ENCODE measurements around the gene BEND5. TPM values are rescaled to one million over a fixed set of nuclear protein-coding genes. Genes with fewer than 3 reads are reported as not detected.
A peak's percentile ranks its signal among the peaks of the same experiment; 100 is the strongest.

The BEND5 gene
- total and polyA plus RNA-seq, 2 of the 13 experiments (the other 11 are each of a cell fraction or from before 2014, with no cell fraction given): 0.11 TPM; not detected in 1

GRCh38 chr1:48744032-48744431 lies 32.7 kb downstream of the BEND5 start:
- Histone ChIP-seq H3K9me3 (ENCODE audit: low read length) (no peaks in the 10 kb centered on the region), H3K79me2 (ENCODE audit: insufficient read depth, low read length) (no peaks in the 10 kb centered on the region), H3K4me2 (ENCODE audit: low read depth, low read length) (no peak overlapping the region), H3K4me1 (ENCODE audit: insufficient read depth, low read length) (peaks cover 33% of the 10 kb centered on the region), H2AFZ (ENCODE audit: low read length) (no peak overlapping the region), H3K4me3 (replicated peaks in 1 of 3; ENCODE audit: insufficient read depth in 1 of 3, low read depth in 2 of 3, low read length in 3 of 3) (no peak overlapping the region), H3K27ac (ENCODE audit: extremely low read length, insufficient read depth, low read length) (no peak overlapping the region), H3K27me3 (ENCODE audit: control insufficient read depth in 1 of 2, insufficient read depth in 2 of 2, low read length in 2 of 2) (no peaks in the 10 kb centered on the region), H3K36me3 (replicated peaks in 1 of 2; ENCODE audit: control insufficient read depth in 1 of 2, insufficient read depth in 2 of 2, low read length in 2 of 2) (no peaks in the 10 kb centered on the region), H3K9ac (ENCODE audit: insufficient read depth, low read depth, low read length) (no peak overlapping the region), H4K20me1 (ENCODE audit: insufficient read depth, low read length) (no peaks in the 10 kb centered on the region)
- ChIA-PET POLR2A (no interaction called here), CTCF (ENCODE audit: low intra/inter-chr PET ratio, low total read pairs) (no interaction called here)
- intact Hi-C loops (cut with micrococcal nuclease; ENCODE audit: unreplicated experiment) (no loop called here), in situ Hi-C loops (cut with HindIII; ENCODE audit: extremely low pct_ligation_motif_present, low pct_unique_long_range_greater_than_20kb) (no loop called here)
- 32% methylated on average over 2 of the region's 2 CpGs for whole genome bisulfite sequencing (ENCODE audit: low lambda C conversion rate)
- FAIRE-seq: no peak
- peak; percentile 32; the same call in 1 of the 3 replicates for ATAC-seq
- no peak for DNase-seq (ENCODE audit: low spot score)
- no TSS peak for BruUV-seq (replicated peaks)
- TF ChIP-seq ZNF44 (CRISPR knock-in tag; IDR thresholded peaks at IDR 0.05): no peak
- TF ChIP-seq SOX13 (IDR thresholded peaks at IDR 0.05): no peak
- peak in 1 of 2 experiments; percentile 10; a peak in 1 of 4 replicates for TF ChIP-seq SOX13 (CRISPR knock-in tag; conservative IDR thresholded peaks at IDR 0.05 in 1 of 2, IDR thresholded peaks at IDR 0.05 in 1 of 2)
- TF ChIP-seq SIX1 (CRISPR knock-in tag; IDR thresholded peaks at IDR 0.05; ENCODE audit: borderline replicate concordance): no peak
- TF ChIP-seq ZNF30 (CRISPR knock-in tag; IDR thresholded peaks at IDR 0.05): no peak

GRCh38 chr1:48743480-48743879 lies 33.2 kb downstream of the BEND5 start:
- DNase-seq (ENCODE audit: low spot score) (peak; percentile 13), ATAC-seq (peak; percentile 59), FAIRE-seq (no peak)
- Histone ChIP-seq H3K4me3 (replicated peaks in 1 of 3; ENCODE audit: insufficient read depth in 1 of 3, low read depth in 2 of 3, low read length in 3 of 3) (no peak overlapping the region), H3K27ac (ENCODE audit: extremely low read length, insufficient read depth, low read length) (no peak overlapping the region), H2AFZ (ENCODE audit: low read length) (no peak overlapping the region), H3K4me1 (ENCODE audit: insufficient read depth, low read length) (peaks cover 33% of the 10 kb centered on the region), H3K27me3 (ENCODE audit: control insufficient read depth in 1 of 2, insufficient read depth in 2 of 2, low read length in 2 of 2) (no peaks in the 10 kb centered on the region), H3K36me3 (replicated peaks in 1 of 2; ENCODE audit: control insufficient read depth in 1 of 2, insufficient read depth in 2 of 2, low read length in 2 of 2) (no peaks in the 10 kb centered on the region), H3K79me2 (ENCODE audit: insufficient read depth, low read length) (no peaks in the 10 kb centered on the region), H3K9ac (ENCODE audit: insufficient read depth, low read depth, low read length) (no peak overlapping the region), H3K9me3 (ENCODE audit: low read length) (no peaks in the 10 kb centered on the region), H4K20me1 (ENCODE audit: insufficient read depth, low read length) (no peaks in the 10 kb centered on the region), H3K4me2 (ENCODE audit: low read depth, low read length) (no peak overlapping the region)
- BruUV-seq (replicated peaks): no TSS peak
- TF ChIP-seq NFE2L2 (IDR thresholded peaks at IDR 0.05; ENCODE audit: low read length) (no peak), TGIF2 (CRISPR knock-in tag; IDR thresholded peaks at IDR 0.05) (no peak), NPAS2 (CRISPR knock-in tag; IDR thresholded peaks at IDR 0.05; ENCODE audit: borderline replicate concordance) (no peak), SOX6 (IDR thresholded peaks at IDR 0.05) (no peak), SOX6 (CRISPR knock-in tag; IDR thresholded peaks at IDR 0.05) (no peak), ZFX (CRISPR knock-in tag; IDR thresholded peaks at IDR 0.05; ENCODE audit: low read depth) (no peak), ZNF780A (CRISPR knock-in tag; IDR thresholded peaks at IDR 0.05) (no peak), NR2F6 (IDR thresholded peaks at IDR 0.05) (no peak), NR2F6 (CRISPR knock-in tag; IDR thresholded peaks at IDR 0.05) (no peak)
- ChIA-PET CTCF (ENCODE audit: low intra/inter-chr PET ratio, low total read pairs) (no interaction called here), POLR2A (no interaction called here)
- in situ Hi-C loops (cut with HindIII; ENCODE audit: extremely low pct_ligation_motif_present, low pct_unique_long_range_greater_than_20kb) (no loop called here), intact Hi-C loops (cut with micrococcal nuclease; ENCODE audit: unreplicated experiment) (no loop called here)

Measured in HepG2 (cell line).